ENCODE data around the gene BCL7A.

DNA sequence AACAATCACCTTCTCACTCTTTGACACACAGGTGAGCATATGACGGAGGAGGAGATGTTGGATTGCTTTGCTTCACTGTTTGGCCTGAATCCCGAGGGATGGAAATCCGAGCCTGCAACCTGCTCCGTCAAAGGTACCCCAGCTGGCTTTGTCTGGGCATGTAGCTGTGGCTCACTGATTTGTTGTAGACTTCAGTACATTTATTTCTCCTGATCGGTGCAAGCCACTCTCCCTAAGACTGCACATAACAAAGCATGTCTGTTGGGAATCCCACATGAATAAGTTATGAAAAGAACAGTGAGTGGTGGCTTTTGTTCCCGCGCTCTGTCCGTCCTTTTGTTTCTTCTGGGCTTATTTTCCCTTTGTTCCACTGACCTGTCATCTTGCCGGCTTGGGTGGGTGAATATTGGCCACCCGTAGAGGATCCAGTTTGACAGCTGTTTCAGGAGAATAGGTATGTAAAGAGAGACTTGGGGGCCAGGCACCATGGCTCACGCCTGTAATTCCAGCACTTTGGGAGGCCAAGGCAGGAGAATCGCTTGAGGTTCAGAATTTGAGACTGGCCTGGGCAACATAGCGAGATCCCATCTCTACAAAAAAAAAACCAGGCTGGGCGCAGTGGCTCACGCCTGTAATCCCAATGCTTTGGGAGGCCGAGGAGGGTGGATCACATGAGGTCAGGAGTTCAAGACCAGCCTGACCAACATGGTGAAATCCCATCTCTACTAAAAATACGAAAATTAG is 20.0 kb upstream of the BCL7A start:
- TF ChIP-seq, protein P1, sequence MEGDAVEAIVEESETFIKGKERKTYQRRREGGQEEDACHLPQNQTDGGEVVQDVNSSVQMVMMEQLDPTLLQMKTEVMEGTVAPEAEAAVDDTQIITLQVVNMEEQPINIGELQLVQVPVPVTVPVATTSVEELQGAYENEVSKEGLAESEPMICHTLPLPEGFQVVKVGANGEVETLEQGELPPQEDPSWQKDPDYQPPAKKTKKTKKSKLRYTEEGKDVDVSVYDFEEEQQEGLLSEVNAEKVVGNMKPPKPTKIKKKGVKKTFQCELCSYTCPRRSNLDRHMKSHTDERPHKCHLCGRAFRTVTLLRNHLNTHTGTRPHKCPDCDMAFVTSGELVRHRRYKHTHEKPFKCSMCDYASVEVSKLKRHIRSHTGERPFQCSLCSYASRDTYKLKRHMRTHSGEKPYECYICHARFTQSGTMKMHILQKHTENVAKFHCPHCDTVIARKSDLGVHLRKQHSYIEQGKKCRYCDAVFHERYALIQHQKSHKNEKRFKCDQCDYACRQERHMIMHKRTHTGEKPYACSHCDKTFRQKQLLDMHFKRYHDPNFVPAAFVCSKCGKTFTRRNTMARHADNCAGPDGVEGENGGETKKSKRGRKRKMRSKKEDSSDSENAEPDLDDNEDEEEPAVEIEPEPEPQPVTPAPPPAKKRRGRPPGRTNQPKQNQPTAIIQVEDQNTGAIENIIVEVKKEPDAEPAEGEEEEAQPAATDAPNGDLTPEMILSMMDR (IDR thresholded peaks at IDR 0.05; ENCODE audit: low read depth, low read length, poor library complexity, severe bottlenecking): no peak
- TF ChIP-seq EZH2phosphoT487 (IDR thresholded peaks at IDR 0.05; ENCODE audit: borderline replicate concordance, low read length): no peak
